Stimulated activated CD8-positive, alpha-beta memory T cell treated with anti-CD3 and anti-CD28 coated beads, Interleukin-15, amount 100 ng/mL, for 24 hours (primary cell): ENCODE results near the gene SPOCK1.
"Not testable (repeated sequence)": the region's sequence is repeated elsewhere in the genome, so short reads cannot be mapped to it uniquely, and the experiment has no call there.

Experiments
- DNase-seq: peaks from one replicate; pipeline ENCODE4 v3.0.0-alpha.2; 2020; ENCODE audit warnings: low read depth

Gene SPOCK1

GRCh38 chr5:137395011-137395755 is 103.9 kb downstream of the SPOCK1 start:
- DNase-seq = no peak

DNA sequence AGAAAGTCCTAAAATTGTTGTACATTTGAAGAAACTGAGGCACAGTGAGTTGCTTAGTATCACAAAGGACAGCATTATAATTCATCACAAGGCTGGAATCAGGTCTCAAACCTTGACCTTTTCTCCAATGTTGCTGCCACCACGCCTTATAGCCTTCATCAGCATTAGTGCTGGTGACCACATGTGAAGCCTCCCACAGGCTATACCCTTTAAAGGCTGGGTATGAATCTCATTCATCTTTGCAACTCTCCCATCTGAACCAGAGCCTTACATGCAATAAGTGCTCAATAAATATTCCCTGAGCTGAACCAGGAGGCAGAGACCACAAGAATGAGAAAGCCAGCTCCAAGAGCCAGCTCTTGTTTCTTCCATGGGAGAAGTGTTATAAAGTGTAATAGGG is 104.7 kb downstream of the SPOCK1 start:
- DNase-seq = no peak

GRCh38 chr5:137393196-137393993 is 105.7 kb downstream of the SPOCK1 start:
- DNase-seq = no peak

GRCh38 chr5:137392261-137392660 is 106.9 kb downstream of the SPOCK1 start:
- DNase-seq = no peak

- DNase-seq = not testable (repeated sequence)
Observed at GRCh38 chr5:137391044-137391443, 108.1 kb downstream of the SPOCK1 start.

- no peak for DNase-seq
Observed at GRCh38 chr5:137389042-137389441, 110.1 kb downstream of the SPOCK1 start.

DNA sequence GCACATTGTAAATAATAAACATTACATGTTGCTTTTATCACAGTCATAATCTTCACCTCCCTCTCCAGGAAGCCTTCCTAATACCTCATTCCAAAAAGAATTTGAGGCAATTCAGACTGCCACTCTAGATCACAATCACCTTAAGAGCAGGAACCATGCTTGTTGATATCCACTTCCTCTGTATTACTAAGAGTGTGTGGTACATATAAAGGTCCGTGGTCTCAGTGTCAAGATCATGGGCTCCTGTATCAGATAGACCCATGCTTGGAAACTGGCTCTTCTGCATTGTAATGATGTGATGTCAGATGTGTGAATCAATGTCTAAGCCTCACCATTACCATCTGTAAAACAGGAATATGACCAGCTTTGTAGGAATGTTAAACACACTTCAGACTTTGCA is 114.1 kb downstream of the SPOCK1 start:
- DNase-seq = no peak

DNA sequence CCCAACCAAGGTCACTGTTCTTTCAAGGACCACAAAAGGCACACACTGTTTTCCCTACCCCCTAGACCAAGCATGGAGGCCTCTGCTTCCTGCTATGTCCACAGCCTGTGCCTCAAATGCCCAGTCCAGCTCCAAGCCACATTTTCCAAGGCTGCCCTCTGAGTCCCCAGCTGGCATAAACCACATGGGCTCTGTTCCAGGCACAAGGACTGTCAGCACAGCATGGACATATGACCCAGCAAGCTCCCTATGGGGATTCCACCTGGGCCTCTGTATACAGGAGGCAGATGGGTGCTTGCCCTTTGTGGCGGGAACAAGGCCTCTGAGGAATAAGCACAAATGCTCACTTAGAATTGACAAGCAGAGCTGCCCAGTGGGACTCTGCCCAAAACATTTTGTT is 115.2 kb downstream of the SPOCK1 start:
- DNase-seq = no peak

GRCh38 chr5:137381555-137381954 is 117.6 kb downstream of the SPOCK1 start:
- no peak for DNase-seq

DNA sequence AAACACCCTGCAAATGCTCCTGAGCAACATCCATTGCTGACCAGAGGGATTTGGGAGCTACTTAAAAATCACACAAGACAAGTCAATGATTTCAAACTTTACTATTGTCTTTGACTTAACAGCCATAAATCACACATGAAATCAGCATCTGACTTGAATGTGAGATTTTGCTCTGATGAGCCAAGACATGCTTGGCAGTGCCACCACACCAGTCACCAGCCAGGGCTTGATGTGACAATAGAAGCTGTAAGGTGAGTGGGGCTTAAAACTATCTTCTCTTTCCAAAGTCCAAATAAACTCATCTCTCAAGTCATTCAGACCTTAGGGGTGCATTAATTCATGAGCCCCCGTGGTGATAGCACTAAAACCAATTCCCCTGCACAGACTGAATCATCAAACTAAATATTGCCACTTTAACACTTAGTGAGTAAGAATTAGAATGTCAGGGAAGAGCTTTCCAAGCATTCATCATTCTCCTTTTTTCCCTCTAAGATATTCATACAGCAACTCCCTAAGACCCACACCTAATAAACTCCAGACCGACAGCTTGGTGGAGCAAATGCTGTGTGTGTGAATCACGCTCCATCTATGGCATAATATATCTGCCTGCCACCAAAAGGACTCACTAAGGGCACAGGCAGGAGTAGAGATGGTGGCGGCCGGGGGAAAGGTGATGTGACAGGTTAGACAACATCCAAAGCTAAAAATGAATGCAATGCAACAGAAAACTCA is 119.4 kb downstream of the SPOCK1 start:
- DNase-seq = no peak

DNA sequence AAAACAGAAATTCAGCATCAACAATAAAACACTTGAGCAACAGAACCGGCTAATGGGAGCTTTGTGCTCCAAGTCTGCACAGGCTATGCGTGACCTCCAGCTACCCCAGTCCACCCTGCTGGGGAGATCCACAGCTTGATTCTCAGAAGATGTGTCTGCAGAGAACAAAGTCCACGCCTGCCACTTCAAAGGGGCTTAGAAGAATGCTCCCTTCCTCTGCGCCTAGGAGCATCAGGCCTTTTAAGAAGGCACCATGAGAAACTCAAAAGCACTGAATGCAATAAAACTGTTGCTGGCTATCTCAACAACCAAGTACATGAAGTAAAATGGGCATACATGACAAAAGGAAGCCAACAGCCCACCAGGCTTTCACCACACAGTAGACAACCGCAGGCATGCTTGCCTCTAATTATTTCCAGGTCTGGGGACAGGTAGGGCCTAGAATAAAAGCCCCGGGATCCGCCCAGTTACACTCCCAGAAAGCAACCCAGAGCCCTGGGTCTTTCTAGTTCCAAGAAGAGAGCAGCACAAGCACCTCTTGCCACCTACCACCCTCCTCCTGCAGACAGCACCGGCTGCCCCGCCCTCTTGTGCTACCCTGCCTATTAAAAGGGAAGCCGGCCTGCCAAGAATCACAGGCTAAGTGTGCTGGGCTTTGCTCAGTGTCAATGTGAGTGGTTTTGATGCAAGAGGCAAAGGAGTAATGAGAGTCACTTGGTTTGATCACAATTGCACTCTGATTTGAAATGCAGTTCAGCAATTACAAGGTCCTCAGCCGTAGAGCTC is 123.2 kb downstream of the SPOCK1 start:
- no peak for DNase-seq

DNA sequence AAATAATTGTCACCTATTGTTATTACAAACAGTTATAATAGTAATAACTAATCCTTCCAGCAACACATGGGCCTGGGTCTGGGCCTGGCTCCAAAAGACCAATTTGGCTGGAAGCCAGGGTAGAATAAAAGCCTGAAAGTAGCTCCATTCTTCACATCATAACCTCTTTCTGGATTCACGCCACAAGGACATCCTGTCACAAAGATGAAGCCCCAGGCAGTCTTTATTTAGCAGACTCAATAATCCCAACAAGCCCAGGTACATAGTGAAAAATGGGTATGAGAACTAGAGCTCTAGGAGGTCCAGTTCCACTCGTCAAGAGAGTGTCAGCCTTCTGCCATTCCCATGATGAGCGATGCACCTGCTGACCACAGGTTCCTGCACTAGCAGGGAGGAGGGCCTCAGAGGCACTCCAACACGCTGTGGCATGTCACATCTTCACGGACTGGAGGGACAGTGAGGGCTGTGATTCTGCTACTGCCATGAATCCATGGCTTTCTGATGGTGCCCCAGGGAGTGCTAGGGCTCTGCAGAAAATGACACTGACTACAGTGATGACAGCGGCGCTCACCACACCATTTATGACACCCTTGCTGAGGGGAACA is 124.9 kb downstream of the SPOCK1 start:
- DNase-seq = no peak

DNA sequence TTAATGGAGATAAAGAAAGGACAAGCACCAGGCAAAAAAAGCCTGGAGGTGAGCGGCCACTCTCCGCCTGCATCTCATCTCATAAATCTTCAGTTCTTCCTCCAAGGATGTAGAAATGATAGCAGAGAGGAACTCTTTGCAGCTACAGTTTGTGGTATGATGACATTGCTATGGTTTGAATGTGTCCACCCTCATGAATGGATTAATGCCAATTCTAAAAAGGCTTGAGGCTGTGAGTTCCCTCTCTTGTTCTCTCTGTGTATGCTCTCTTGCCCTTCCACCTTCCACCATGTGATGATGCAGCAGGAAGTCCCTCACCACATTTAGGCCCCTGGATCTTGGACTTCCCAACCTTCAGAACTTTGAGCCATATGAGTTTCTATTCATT is 126.4 kb downstream of the SPOCK1 start:
- DNase-seq = no peak

DNA sequence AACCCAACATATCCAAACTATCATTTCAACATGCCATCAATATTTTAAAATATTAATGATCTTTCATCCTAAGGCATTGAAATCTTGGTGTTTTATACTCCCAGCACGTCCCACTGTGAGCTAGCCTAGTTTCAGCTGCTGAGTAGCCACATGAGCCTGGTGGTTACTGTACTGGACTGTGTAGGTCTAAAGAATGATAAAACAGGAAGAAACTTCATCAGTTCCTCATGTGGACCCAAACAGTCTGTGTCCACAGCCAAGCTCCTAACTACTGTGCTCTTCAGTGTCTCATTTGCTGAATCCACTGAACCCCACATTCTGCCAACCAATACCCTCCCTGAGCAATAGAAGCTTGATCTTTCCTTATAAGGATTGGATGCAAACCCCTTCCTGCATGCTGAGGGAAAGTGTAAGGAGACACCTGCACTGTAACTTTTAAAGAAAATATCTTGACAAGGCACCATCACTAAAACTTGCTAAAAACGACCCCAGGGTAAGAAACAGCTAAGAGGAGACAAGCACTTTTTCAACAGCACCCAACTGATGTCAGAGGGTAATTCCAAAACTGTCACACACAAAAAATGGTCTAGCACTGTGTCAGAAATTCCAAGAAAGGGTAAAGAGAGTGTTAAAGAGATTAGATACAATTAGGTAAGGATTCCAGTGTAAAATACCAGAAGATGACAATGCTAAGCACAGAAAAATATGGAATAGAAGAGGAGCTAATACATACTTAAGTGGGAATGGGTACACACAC is 126.9 kb downstream of the SPOCK1 start:
- DNase-seq = no peak

GRCh38 chr5:137370096-137371071 is 128.7 kb downstream of the SPOCK1 start:
- DNase-seq = no peak

DNA sequence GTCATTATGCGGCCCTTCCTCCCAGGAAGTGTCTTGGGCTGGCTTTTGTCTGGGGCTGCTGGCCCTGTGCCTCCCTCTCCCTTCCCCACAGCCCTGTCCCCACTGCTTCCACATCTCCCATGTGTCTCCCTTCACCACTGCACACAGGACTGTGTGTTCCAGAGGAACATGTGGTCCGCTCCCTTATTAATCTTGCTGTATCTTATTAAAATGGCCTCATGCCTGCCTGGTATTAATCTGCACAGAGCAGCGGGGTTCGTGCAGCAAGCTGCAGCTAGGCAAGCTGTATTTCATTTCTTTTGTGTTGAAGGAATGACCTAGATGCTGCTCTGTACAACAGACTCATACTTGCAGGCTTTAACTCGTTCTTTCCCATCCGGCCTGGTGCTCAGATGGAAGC is 130.5 kb downstream of the SPOCK1 start:
- DNase-seq = no peak

- no peak for DNase-seq
Observed at GRCh38 chr5:137367951-137368350, 131.2 kb downstream of the SPOCK1 start.

GRCh38 chr5:137366526-137366925 is 132.6 kb downstream of the SPOCK1 start:
- DNase-seq = no peak

GRCh38 chr5:137365126-137365865 is 133.8 kb downstream of the SPOCK1 start:
- no peak for DNase-seq
